Ovary (tissue), 10 donors: ENCODE measurements around the gene SEMA3B. TPM values are rescaled to one million over a fixed set of nuclear protein-coding genes. Genes with fewer than 3 reads are reported as not detected.

Source experiments
- DNase-seq, 5 donors: peaks; one replicate each; pipeline ENCODE4 v3.0.0-alpha.2; 2019 to 2020
- H3K27ac ChIP-seq, 2 donors: fragments of 200-600 bp; one replicate each; pipeline versions ENCODE4 v1.5.1 to v1.8.0; 2019 to 2022
- H3K27me3 ChIP-seq: fragments of 200-600 bp; one replicate; pipeline ENCODE4 v1.8.0; 2022
- H3K36me3 ChIP-seq: fragments of 200-600 bp; sonication (generic); one replicate; pipeline ENCODE4 v1.5.1; 2019
- H3K4me1 ChIP-seq: one replicate; pipeline ENCODE4 v1.8.1; 2013; ENCODE audit warnings: mild to moderate bottlenecking, moderate library complexity; ENCODE audit not compliant: insufficient read depth
- H3K4me3 ChIP-seq: fragments of 200-600 bp; sonication (generic); one replicate; pipeline ENCODE4 v1.5.1; 2017
- H3K9me3 ChIP-seq, 2 donors: fragments of 200-600 bp in 1 of 2; sonication (generic) in 1 of 2; one replicate each; pipeline versions ENCODE4 v1.5.1 to v1.8.1; 2013 to 2019; ENCODE audit warnings: mild to moderate bottlenecking in 1 of 2, moderate library complexity in 1 of 2
- EP300 ChIP-seq: sonication (generic); formaldehyde crosslinking; IDR thresholded peaks from one replicate; pipeline ENCODE4 v1.6.1; 2017; ENCODE audit warnings: antibody characterized with exemption
- POLR2A ChIP-seq: fragments of 450-650 bp; IDR thresholded peaks from one replicate; pipeline ENCODE4 v1.6.1; 2017; ENCODE audit warnings: antibody characterized with exemption, mild to moderate bottlenecking, moderate library complexity
- WGBS, 3 donors: extraction: QIAGEN DNeasy Blood & Tissue Kit in 1 of 3; methylation state at CpG; one replicate each; pipeline versions ENCODE4 v1.1.5 to v1.1.7; 2013 to 2017; 5-methylcytosine and 5-hydroxymethylcytosine counted together
- intact Hi-C, 4 donors: fragments of 100-400 bp; cut with DNase I; formaldehyde crosslinking; loops; one replicate each; pipeline versions ENCODE4 v1.11.0 to v1.15.1; 2022 to 2023
- long read RNA-seq, 3 donors: library from polyadenylated mRNA in 2 of 3; unstranded in 2 of 3; transcript quantifications; one replicate each; pipeline ENCODE4 v2.0.0 and lab custom pipeline, GENCODE V29; 2021 to 2026
- polyA plus RNA-seq, 2 donors: library from polyadenylated mRNA; stranded (reverse); fragments of 200-250 nt in 1 of 2; fragments of 350-450 nt in 1 of 2; fragmentation: Illumina TruSeq in 1 of 2; extraction: RNeasy Lipid Tissue Mini Kit (QIAGEN cat#74804) in 1 of 2; gene quantifications; one replicate each; pipeline ENCODE4 v1.2.3, GENCODE V29; 2013 to 2014
- total RNA-seq, 7 donors: library from RNA; depleted of rRNA in 2 of 7; stranded (reverse); fragments of >200 nt in 2 of 7; fragmentation: NEBNext Ultra II Directional in 3 of 7; extraction: Animal tissue kit (Norgen Biotek cat#: 25700) in 3 of 7; gene quantifications; one replicate each; pipeline versions ENCODE4 v1.1.0 to v1.2.4, GENCODE V29; 2016 to 2023
- TF ChIP-seq, protein P1 (sequence below), 3 donors: fragments of 450-650 bp in 2 of 3; fragments of 200-600 bp in 1 of 3; IDR thresholded peaks; one replicate each; pipeline versions ENCODE4 v1.5.1 to v1.8.0; 2016 to 2022; ENCODE audit warnings: antibody characterized with exemption in 3 of 3, mild to moderate bottlenecking in 1 of 3
- donor health status: DM: no; HTN: no; CAD: no; lungs with moderate emphysema.
- donor health status: DM: no; HTN: no; CAD: no.
- donor health status: Bipolar disorder and iron deficiency.
- donor health status: DM: yes; HTN: yes; CAD: no.
- donor health status: DM: no; HTN: no; CAD: no.
- donor health status: DM: yes; HTN: yes; CAD: no.

SEMA3B gene
- total RNA-seq (100 to 1,000 TPM in 1 of 7 donors, 10 to 100 TPM in 6; 18.4 to 224 (median 51.9) TPM), polyA plus RNA-seq (10 to 100 TPM in 1 of 2 donors, 1 to 10 TPM in 1; 5.0 to 30.9 TPM)
- long read RNA-seq, donor 1, transcript SEMA3B-213 (18 exons, 2,925 nt) = major isoform, 18 of 197 reads
- long read RNA-seq, donor 1, transcript SEMA3B-204 (17 exons, 2,755 nt) = minor isoform, 10 of 197 reads
- long read RNA-seq, donor 1, transcript SEMA3B-212 (17 exons, 2,958 nt) = minor isoform, 14 of 197 reads
- long read RNA-seq, donor 1, partial matches to known transcripts = 57 of 197 reads
- long read RNA-seq, donor 1, other reads (novel, unspliced or antisense) = 97 of 197 reads
- long read RNA-seq, donor 2, partial matches to known transcripts = 0 of 1 reads
- long read RNA-seq, donor 2, other reads (novel, unspliced or antisense) = 0 of 1 reads
- long read RNA-seq, donor 3, transcript SEMA3B-212 (17 exons, 2,958 nt) = minor isoform, 16 of 166 reads
- long read RNA-seq, donor 3, transcript SEMA3B-213 (18 exons, 2,925 nt) = major isoform, 20 of 166 reads
- long read RNA-seq, donor 3, transcript SEMA3B-204 (17 exons, 2,755 nt) = minor isoform, 17 of 166 reads
- long read RNA-seq, donor 3, partial matches to known transcripts = 31 of 166 reads
- long read RNA-seq, donor 3, other reads (novel, unspliced or antisense) = 77 of 166 reads

DNA sequence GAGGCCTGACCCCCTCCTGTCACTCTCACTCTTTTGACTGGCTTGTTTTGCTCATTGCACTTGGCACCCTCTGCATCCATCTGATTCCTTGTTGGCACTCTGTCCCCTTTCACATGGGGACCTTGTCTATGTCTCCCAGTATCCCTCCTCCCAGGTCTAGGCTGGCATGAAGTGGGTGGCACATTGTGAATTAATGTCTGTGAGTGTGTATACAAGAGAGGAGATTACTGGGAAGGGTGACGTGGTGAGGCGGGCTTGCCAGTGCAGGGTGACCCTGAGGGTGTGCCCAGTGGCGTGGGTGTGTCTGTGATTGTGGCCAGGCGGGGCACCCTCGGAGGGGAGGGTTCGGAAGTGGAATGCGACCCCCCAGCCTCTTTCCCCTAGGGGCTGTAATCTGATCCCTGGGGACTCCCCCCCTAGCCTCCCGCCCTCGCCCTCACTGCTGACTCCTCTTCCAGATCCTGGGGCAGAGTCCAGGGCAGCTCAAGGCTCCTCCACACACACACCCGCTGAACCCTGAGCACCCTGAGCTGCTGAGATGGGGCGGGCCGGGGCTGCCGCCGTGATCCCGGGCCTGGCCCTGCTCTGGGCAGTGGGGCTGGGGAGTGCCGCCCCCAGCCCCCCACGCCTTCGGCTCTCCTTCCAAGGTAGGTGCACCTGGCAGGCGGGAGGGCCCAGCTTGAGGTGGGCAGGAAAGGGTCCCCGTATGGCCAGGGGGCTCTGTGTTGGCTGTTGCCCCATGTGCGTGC lies at the start of gene SEMA3B:
TSS of gene SEMA3B (plus strand) at position 445 of the 749 bp plus-strand sequence. CDS start at position 539, 94 bp downstream.
- no peaks in the 10 kb centered on the region for H3K27me3 ChIP-seq
- peaks cover 44% of the 10 kb centered on the region for H3K4me1 ChIP-seq
- no peaks in the 10 kb centered on the region for H3K9me3 ChIP-seq
- H3K36me3 ChIP-seq = no peaks in the 10 kb centered on the region
- peak within 1 kb of the TSS; percentile 83 to 99 for H3K27ac ChIP-seq
- TF ChIP-seq EP300 (no peak), POLR2A (no peak)
- TF ChIP-seq, protein P1, sequence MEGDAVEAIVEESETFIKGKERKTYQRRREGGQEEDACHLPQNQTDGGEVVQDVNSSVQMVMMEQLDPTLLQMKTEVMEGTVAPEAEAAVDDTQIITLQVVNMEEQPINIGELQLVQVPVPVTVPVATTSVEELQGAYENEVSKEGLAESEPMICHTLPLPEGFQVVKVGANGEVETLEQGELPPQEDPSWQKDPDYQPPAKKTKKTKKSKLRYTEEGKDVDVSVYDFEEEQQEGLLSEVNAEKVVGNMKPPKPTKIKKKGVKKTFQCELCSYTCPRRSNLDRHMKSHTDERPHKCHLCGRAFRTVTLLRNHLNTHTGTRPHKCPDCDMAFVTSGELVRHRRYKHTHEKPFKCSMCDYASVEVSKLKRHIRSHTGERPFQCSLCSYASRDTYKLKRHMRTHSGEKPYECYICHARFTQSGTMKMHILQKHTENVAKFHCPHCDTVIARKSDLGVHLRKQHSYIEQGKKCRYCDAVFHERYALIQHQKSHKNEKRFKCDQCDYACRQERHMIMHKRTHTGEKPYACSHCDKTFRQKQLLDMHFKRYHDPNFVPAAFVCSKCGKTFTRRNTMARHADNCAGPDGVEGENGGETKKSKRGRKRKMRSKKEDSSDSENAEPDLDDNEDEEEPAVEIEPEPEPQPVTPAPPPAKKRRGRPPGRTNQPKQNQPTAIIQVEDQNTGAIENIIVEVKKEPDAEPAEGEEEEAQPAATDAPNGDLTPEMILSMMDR (IDR thresholded peaks at IDR 0.05) = no peak
- WGBS, 3 donors = 6 to 18% (median 16%) methylated on average over 16 to 21 of the region's 21 CpGs
- peak; percentile 62 to 76 (median 74) for DNase-seq
- peak within 1 kb of the TSS; percentile 42 for H3K4me3 ChIP-seq
- intact Hi-C loops = loop anchor here in 1 of 4 donors (10.0 kb wide), 1 partner anchor 56 kb away; the partner anchor contains the start of genes HYAL2 and TUSC2

GRCh38 chr3:50219285-50219684 lies 49.7 kb upstream of the SEMA3B start:
- WGBS, 3 donors = 91 to 95% (median 93%) methylated on average over 5 of the region's 5 CpGs
- Histone ChIP-seq H3K9me3 (no peaks in the 10 kb centered on the region), H3K27ac (no peak overlapping the region), H3K4me3 (no peak overlapping the region), H3K4me1 (no peaks in the 10 kb centered on the region), H3K36me3 (no peaks in the 10 kb centered on the region), H3K27me3 (no peaks in the 10 kb centered on the region)
- no peak for DNase-seq
- no peak for TF ChIP-seq EP300
- no peak for TF ChIP-seq POLR2A
- TF ChIP-seq, protein P1 (IDR thresholded peaks at IDR 0.05) = no peak
- intact Hi-C loops = no loop called here

- 50 to 56% (median 55%) methylated on average over 6 of the region's 6 CpGs for WGBS, 3 donors
- Histone ChIP-seq H3K36me3 (no peaks in the 10 kb centered on the region), H3K27ac (no peak overlapping the region), H3K4me3 (no peak overlapping the region), H3K9me3 (no peaks in the 10 kb centered on the region), H3K4me1 (no peaks in the 10 kb centered on the region), H3K27me3 (no peaks in the 10 kb centered on the region)
- TF ChIP-seq POLR2A (no peak), EP300 (no peak)
- TF ChIP-seq, protein P1 (IDR thresholded peaks at IDR 0.05) = no peak
- no peak for DNase-seq
- intact Hi-C loops = no loop called here
Observed at GRCh38 chr3:50220109-50220508, 48.8 kb upstream of the SEMA3B start.

GRCh38 chr3:50221051-50221410 lies 47.9 kb upstream of the SEMA3B start:
- TF ChIP-seq, protein P1 (IDR thresholded peaks at IDR 0.05) = no peak
- TF ChIP-seq POLR2A (no peak), EP300 (no peak)
- no peaks in the 10 kb centered on the region for H3K4me1 ChIP-seq
- WGBS, 3 donors = 64 to 77% (median 69%) methylated on average over 4 of the region's 4 CpGs
- H3K4me3 ChIP-seq = no peak overlapping the region
- intact Hi-C loops = no loop called here
- DNase-seq = no peak
- H3K27ac ChIP-seq = no peak overlapping the region
- H3K27me3 ChIP-seq = no peaks in the 10 kb centered on the region
- H3K9me3 ChIP-seq = no peaks in the 10 kb centered on the region
- H3K36me3 ChIP-seq = no peaks in the 10 kb centered on the region
